Endothelial cell of umbilical vein (primary cell): ENCODE data around the gene HDAC5. TPM values are rescaled to one million over a fixed set of nuclear protein-coding genes. Genes with fewer than 3 reads are reported as not detected.

Experiments
- BruUV-seq: library from RNA; stranded (reverse); fragments of 400-500 nt; replicated peaks from 2 replicates; lab custom pipeline; 2021; lab: Mats Ljungman, UMichigan
- CTCF ChIA-PET: fragments of 300-600, 350-600 bp; sonication (Branson Sonifier 250); formaldehyde crosslinking; loops from one replicate; lab custom pipeline; 2021; ENCODE audit warnings: antibody characterized with exemption, inconsistent platforms; lab: Charles Lee
- POLR2A ChIA-PET: fragments of 300-600, 350-600 bp; sonication (Branson Sonifier 250); formaldehyde crosslinking; loops from one replicate; lab custom pipeline; 2021; ENCODE audit warnings: antibody characterized with exemption, inconsistent platforms; lab: Charles Lee
- DNase-seq: peaks from one replicate; pipeline ENCODE4 v3.0.0-alpha.2; 2011; ENCODE audit warnings: low read depth, low spot score
- FAIRE-seq: peaks from 2 replicates; lab custom pipeline; 2011; peaks lifted over from hg19 to GRCh38; lab: Jason Lieb, UNC
- H2AFZ ChIP-seq: 2 replicates; pipeline ENCODE4 v1.6.0; 2012; ENCODE audit warnings: low read depth, low read length, control low read depth, inconsistent platforms
- H3K27ac ChIP-seq: 2 replicates; pipeline ENCODE4 v1.5.1; 2011; ENCODE audit warnings: low read depth, mild to moderate bottlenecking, control low read depth, low read length, moderate library complexity; ENCODE audit not compliant: insufficient read depth
- H3K27me3 ChIP-seq, 2 experiments: 2 replicates each; pipeline versions ENCODE4 v1.6.0 to v1.6.1; 2011; ENCODE audit warnings: low read length in 2 of 2, mixed read lengths in 1 of 2; ENCODE audit not compliant: control insufficient read depth in 2 of 2, insufficient read depth in 2 of 2
- H3K36me3 ChIP-seq, 2 experiments: 2 replicates in 1 of 2; 3 replicates in 1 of 2; pipeline ENCODE4 v1.5.1; 2011; ENCODE audit warnings: low read length in 2 of 2, mild to moderate bottlenecking in 1 of 2, moderate library complexity in 1 of 2; ENCODE audit not compliant: control insufficient read depth in 2 of 2, insufficient read depth in 2 of 2; ENCODE audit errors: extremely low read depth in 1 of 2
- H3K4me1 ChIP-seq: 3 replicates; pipeline ENCODE4 v1.5.1; 2011; ENCODE audit warnings: mild to moderate bottlenecking, low read length; ENCODE audit not compliant: control insufficient read depth, insufficient read depth; ENCODE audit errors: extremely low read depth
- H3K4me2 ChIP-seq: 2 replicates; pipeline ENCODE4 v1.6.1; 2011; ENCODE audit warnings: low read length, control low read depth, mixed read lengths; ENCODE audit not compliant: insufficient read depth
- H3K4me3 ChIP-seq, 3 experiments: fragments of 200-600 bp in 1 of 3; sonication (generic), shearing (Covaris generic) in 1 of 3; replicated peaks in 1 of 3; 2 replicates each; pipeline ENCODE4 v1.5.1; 2011 to 2016; ENCODE audit warnings: control low read depth in 3 of 3, low read length in 3 of 3, mild to moderate bottlenecking in 2 of 3, inconsistent platforms in 1 of 3, low read depth in 1 of 3, moderate library complexity in 1 of 3; ENCODE audit not compliant: insufficient read depth in 1 of 3
- H3K79me2 ChIP-seq: 2 replicates; pipeline ENCODE4 v1.6.0; 2012; ENCODE audit warnings: low read length, inconsistent platforms; ENCODE audit not compliant: control insufficient read depth, insufficient read depth
- H3K9ac ChIP-seq: replicated peaks from 2 replicates; pipeline ENCODE3; 2011; ENCODE audit warnings: low read length, control low read depth; ENCODE audit not compliant: insufficient read depth; ENCODE audit errors: extremely low read depth
- H3K9me1 ChIP-seq: replicated peaks from 3 replicates; pipeline ENCODE4 v1.6.0; 2011; ENCODE audit warnings: mild to moderate bottlenecking, low read length; ENCODE audit not compliant: control insufficient read depth, insufficient read depth; ENCODE audit errors: extremely low read depth
- H3K9me3 ChIP-seq: replicated peaks from 2 replicates; pipeline ENCODE4 v1.5.1; 2012; ENCODE audit warnings: low read length, inconsistent platforms; ENCODE audit not compliant: control insufficient read depth, insufficient read depth
- H4K20me1 ChIP-seq: replicated peaks from 2 replicates; pipeline ENCODE3; 2011; ENCODE audit warnings: mild to moderate bottlenecking, low read length; ENCODE audit not compliant: control insufficient read depth, insufficient read depth; ENCODE audit errors: extremely low read depth
- POLR2A ChIP-seq: IDR thresholded peaks from 2 replicates; pipeline ENCODE4 v1.6.1; 2012; ENCODE audit warnings: low read depth, mild to moderate bottlenecking, control low read depth, low read length
- dilution Hi-C: fragments of 300-500 bp; cut with MboI; formaldehyde crosslinking; loops from one replicate; pipeline ENCODE4 v1.15.0; 2019; ENCODE audit warnings: low sequenced_read_pairs; ENCODE audit not compliant: extremely low pct_ligation_motif_present
- intact Hi-C: fragments of 100-400 bp; cut with micrococcal nuclease; formaldehyde crosslinking; loops from one replicate; pipeline ENCODE4 v1.10.0; 2022
- polyA plus RNA-seq, 4 experiments: library from polyadenylated mRNA; depleted of rRNA in 3 of 4; stranded (reverse) in 3 of 4; unstranded in 1 of 4; fragments of >200 nt; gene quantifications; 2 replicates each; pipeline versions ENCODE4 v1.2.1 to v1.2.3, GENCODE V29; 2011 to 2012; ENCODE audit warnings: missing spikeins in 1 of 4
- total RNA-seq: library from RNA; stranded (reverse); gene quantifications from 2 replicates; pipeline ENCODE4 v1.2.3, GENCODE V29; 2021
- TF ChIP-seq, protein P1 (sequence below), 2 donors: IDR thresholded peaks; 1 replicate in 1 of 2; 2 replicates in 1 of 2; pipeline ENCODE4 v1.5.1; 2011; ENCODE audit warnings: low read length in 2 of 2, mild to moderate bottlenecking in 2 of 2, moderate library complexity in 2 of 2, control low read depth in 1 of 2, inconsistent platforms in 1 of 2, low read depth in 1 of 2; ENCODE audit not compliant: insufficient read depth in 1 of 2; ENCODE audit errors: extremely low read depth in 1 of 2

Gene HDAC5
- total and polyA plus RNA-seq, 2 donors (not counting 3 experiments of a cell fraction or from before 2014, with no cell fraction given): 35.4 to 40.4 TPM

DNA sequence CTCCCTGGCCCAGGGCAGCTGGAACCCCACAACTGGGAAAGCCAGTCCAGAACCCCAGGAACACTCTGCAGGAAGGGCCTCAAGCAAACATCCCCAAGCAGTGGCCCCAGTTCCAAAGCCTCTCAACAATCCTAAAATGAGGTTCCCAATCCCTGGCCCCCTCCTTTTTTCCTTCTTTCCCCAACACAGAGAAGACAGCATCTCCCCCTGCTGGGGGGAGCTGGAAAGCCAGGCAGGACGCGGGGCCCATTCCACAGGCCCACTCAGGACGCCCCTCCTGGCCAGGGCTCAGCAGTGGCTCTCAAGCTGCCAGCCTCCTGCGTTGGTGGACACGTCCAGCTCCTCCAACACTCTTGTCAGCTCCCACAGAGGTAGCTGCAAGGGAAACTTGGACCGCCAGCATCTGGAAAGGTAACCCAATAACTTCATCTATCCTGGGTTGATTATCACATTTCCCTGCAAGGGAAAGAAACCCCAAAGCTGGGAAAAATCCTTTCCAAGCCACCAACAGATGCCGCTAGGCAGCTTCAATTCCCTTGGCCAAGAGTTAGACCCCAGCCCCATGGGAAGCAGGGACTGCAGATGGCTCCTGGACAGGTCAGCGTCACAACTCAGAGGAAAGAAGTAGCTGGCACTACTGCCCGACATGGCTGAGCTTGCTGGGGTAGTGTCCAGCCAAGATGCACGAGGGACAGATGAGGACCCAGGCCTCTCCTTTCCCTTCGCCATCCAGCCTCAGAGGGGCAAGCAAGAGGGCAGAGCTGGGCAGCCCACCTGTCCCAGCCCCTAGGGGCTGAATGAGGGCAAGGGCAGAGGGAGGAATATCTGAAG is 7.6 kb downstream of the HDAC5 start:
- DNase-seq: peak; percentile 60
- no peaks in the 10 kb centered on the region for H3K27me3 ChIP-seq
- H4K20me1 ChIP-seq: no peaks in the 10 kb centered on the region
- peaks cover 8% of the 10 kb centered on the region for H3K4me1 ChIP-seq
- dilution Hi-C loops (no loop called here), intact Hi-C loops (loop anchor here (1.0 to 10.0 kb wide), 5 partner anchors 31 to 171 kb away; partner anchors contain the start of genes G6PC3 and NAGS)
- no TSS peak for BruUV-seq
- FAIRE-seq: peak; percentile 62
- H2AFZ ChIP-seq: no peak overlapping the region
- no peak overlapping the region for H3K4me2 ChIP-seq
- no peaks in the 10 kb centered on the region for H3K9me1 ChIP-seq
- no peak overlapping the region for H3K4me3 ChIP-seq
- no peaks in the 10 kb centered on the region for H3K9me3 ChIP-seq
- H3K36me3 ChIP-seq: peaks cover 0 to 7% of the 10 kb centered on the region in 2 experiments
- H3K9ac ChIP-seq: no peak overlapping the region
- no peaks in the 10 kb centered on the region for H3K79me2 ChIP-seq
- H3K27ac ChIP-seq: no peak overlapping the region
- POLR2A ChIA-PET: interaction anchor here (0.6 kb wide), 1 partner anchor 50 kb away, joined by 7 read pairs; the partner anchor contains the start of gene LSM12
- CTCF ChIA-PET: interaction anchor here (0.6 to 3.1 kb wide), 41 partner anchors 8 to 236 kb away, joined by 3 to 39 read pairs (median 5); partner anchors contain the start of genes G6PC3, GRN, HDAC5 and LSM12
- TF ChIP-seq, protein P1, sequence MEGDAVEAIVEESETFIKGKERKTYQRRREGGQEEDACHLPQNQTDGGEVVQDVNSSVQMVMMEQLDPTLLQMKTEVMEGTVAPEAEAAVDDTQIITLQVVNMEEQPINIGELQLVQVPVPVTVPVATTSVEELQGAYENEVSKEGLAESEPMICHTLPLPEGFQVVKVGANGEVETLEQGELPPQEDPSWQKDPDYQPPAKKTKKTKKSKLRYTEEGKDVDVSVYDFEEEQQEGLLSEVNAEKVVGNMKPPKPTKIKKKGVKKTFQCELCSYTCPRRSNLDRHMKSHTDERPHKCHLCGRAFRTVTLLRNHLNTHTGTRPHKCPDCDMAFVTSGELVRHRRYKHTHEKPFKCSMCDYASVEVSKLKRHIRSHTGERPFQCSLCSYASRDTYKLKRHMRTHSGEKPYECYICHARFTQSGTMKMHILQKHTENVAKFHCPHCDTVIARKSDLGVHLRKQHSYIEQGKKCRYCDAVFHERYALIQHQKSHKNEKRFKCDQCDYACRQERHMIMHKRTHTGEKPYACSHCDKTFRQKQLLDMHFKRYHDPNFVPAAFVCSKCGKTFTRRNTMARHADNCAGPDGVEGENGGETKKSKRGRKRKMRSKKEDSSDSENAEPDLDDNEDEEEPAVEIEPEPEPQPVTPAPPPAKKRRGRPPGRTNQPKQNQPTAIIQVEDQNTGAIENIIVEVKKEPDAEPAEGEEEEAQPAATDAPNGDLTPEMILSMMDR (IDR thresholded peaks at IDR 0.05; ENCODE audit: extremely low read depth in 1 of 2, insufficient read depth in 1 of 2, low read depth in 1 of 2, low read length in 2 of 2): peak; percentile 86 to 89
- TF ChIP-seq POLR2A: no peak
